ENCODE measurements around the gene PRKAR2A. TPM values are rescaled to one million over a fixed set of nuclear protein-coding genes. Genes with fewer than 3 reads are reported as not detected.
A peak's percentile ranks its signal among the peaks of the same experiment; 100 is the strongest.
"Not testable (repeated sequence)": the region's sequence is repeated elsewhere in the genome, so short reads cannot be mapped to it uniquely, and the experiment has no call there.

Gene PRKAR2A
- total and polyA plus RNA-seq, 7 experiments from 2014 or later, result 10.3 to 45.1 (median 33.3) TPM

GRCh38 chr3:48804930-48805329 is 42.7 kb downstream of the PRKAR2A start:
- Mint-ChIP-seq H3K27me3 (no peaks in the 10 kb centered on the region), H3K4me3 (no peak overlapping the region), H3K9me3 (no peaks in the 10 kb centered on the region), H3K36me3 (peaks cover 0 to 18% (median 15%) of the 10 kb centered on the region in 5 donors), H3K27ac (peak overlapping the region in 3 of 9 donors; percentile 16 to 72 (median 59)), H3K4me1 (peaks cover 2 to 20% (median 10%) of the 10 kb centered on the region in 7 donors)
- DNase-seq (no peak), ATAC-seq (no peak)
- H3K36me3 ChIP-seq (ENCODE audit: control insufficient read depth in 2 of 3, insufficient read depth in 3 of 3, low read length in 3 of 3), result no peaks in the 10 kb centered on the region
- intact Hi-C loops (cut with micrococcal nuclease), result no loop called here
- no peaks in the 10 kb centered on the region for H3K9me3 ChIP-seq (ENCODE audit: control insufficient read depth in 2 of 3, low read length in 3 of 3)
- H3K27ac ChIP-seq (ENCODE audit: low read depth, low read length), result no peak overlapping the region
- H3K27me3 ChIP-seq (ENCODE audit: control insufficient read depth in 2 of 2, insufficient read depth in 2 of 2, low read length in 2 of 2), result no peaks in the 10 kb centered on the region
- H3K4me3 ChIP-seq (ENCODE audit: low read length), result no peak overlapping the region
- CTCF ChIA-PET, result no interaction called here
- POLR2A ChIA-PET, result interaction anchor here (1.1 kb wide), 1 partner anchor 34 kb away, joined by 3 read pairs; no protein-coding TSS in a partner anchor
- H3K4me1 ChIP-seq (ENCODE audit: control insufficient read depth in 2 of 2, insufficient read depth in 2 of 2, low read length in 2 of 2), result no peaks in the 10 kb centered on the region

DNA sequence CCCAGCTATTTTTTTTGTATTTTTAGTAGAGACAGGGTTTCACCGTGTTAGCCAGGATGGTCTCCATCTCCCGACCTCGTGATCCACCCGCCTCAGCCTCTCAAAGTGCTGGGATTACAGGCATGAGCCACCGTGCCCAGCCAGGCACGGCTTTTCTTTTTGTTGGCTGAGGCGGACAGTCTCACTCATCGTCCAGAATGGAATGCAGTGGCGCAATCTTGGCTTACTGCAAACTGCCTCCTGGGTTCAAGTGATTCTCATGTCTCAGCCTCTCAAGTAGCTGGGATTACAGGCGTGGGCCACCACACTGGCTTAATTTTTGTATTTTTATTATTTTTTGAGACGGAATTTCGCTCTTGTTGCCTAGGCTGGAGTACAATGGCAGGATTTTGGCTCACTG is 46.8 kb downstream of the PRKAR2A start:
- DNase-seq; H3K27me3 Mint-ChIP-seq; intact Hi-C loops (cut with micrococcal nuclease); POLR2A ChIA-PET; H3K9me3 Mint-ChIP-seq; H3K27me3 ChIP-seq (ENCODE audit: control insufficient read depth in 2 of 2, insufficient read depth in 2 of 2, low read length in 2 of 2); CTCF ChIA-PET; H3K27ac Mint-ChIP-seq; H3K4me3 ChIP-seq (ENCODE audit: low read length); H3K36me3 ChIP-seq (ENCODE audit: control insufficient read depth in 2 of 3, insufficient read depth in 3 of 3, low read length in 3 of 3); H3K4me1 ChIP-seq (ENCODE audit: control insufficient read depth in 2 of 2, insufficient read depth in 2 of 2, low read length in 2 of 2); H3K9me3 ChIP-seq (ENCODE audit: control insufficient read depth in 2 of 3, low read length in 3 of 3); H3K27ac ChIP-seq (ENCODE audit: low read depth, low read length); ATAC-seq; H3K4me3 Mint-ChIP-seq: not testable (repeated sequence)
- Mint-ChIP-seq H3K36me3 (peaks cover 0 to 27% (median 10%) of the 10 kb centered on the region in 5 donors), H3K4me1 (peaks cover 2 to 16% (median 11%) of the 10 kb centered on the region in 7 donors)

GRCh38 chr3:48798998-48799397 is 48.7 kb downstream of the PRKAR2A start:
- H3K27me3 ChIP-seq (ENCODE audit: control insufficient read depth in 2 of 2, insufficient read depth in 2 of 2, low read length in 2 of 2), result no peaks in the 10 kb centered on the region
- no peaks in the 10 kb centered on the region for H3K4me1 ChIP-seq (ENCODE audit: control insufficient read depth in 2 of 2, insufficient read depth in 2 of 2, low read length in 2 of 2)
- intact Hi-C loops (cut with micrococcal nuclease), result no loop called here
- Mint-ChIP-seq H3K27ac (peak overlapping the region in 3 of 9 donors; percentile 6 to 73 (median 51)), H3K4me1 (peaks cover 0 to 12% (median 5%) of the 10 kb centered on the region in 7 donors), H3K4me3 (no peak overlapping the region), H3K9me3 (peaks cover 0 to 2% (median 0%) of the 10 kb centered on the region in 11 donors), H3K36me3 (peaks cover 0 to 31% (median 6%) of the 10 kb centered on the region in 5 donors), H3K27me3 (no peaks in the 10 kb centered on the region)
- H3K4me3 ChIP-seq (ENCODE audit: low read length), result no peak overlapping the region
- POLR2A ChIA-PET, result no interaction called here
- ATAC-seq (no peak), DNase-seq (no peak)
- H3K27ac ChIP-seq (ENCODE audit: low read depth, low read length), result no peak overlapping the region
- no peaks in the 10 kb centered on the region for H3K9me3 ChIP-seq (ENCODE audit: control insufficient read depth in 2 of 3, low read length in 3 of 3)
- no peaks in the 10 kb centered on the region for H3K36me3 ChIP-seq (ENCODE audit: control insufficient read depth in 2 of 3, insufficient read depth in 3 of 3, low read length in 3 of 3)
- CTCF ChIA-PET, result no interaction called here

DNA sequence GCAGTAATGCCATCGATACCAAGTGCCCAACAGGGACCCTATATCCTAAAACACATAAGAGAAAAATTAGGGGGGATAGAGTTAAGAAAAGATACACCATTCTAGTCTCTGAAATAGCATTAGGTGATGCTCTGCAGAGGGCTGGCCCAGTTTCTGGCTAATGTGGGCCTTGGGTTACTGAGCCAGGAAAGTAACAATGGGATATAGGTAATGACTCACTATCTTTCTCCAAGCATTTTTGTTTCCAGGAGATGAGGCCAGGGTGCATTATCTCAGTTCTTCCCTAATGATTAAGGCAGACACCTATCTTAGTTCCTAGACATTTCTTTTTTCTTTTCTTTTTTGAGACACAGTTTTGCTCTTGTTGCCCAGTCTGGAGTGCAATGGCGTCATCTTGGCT is 50.0 kb downstream of the PRKAR2A start:
- H3K4me3 Mint-ChIP-seq, result no peak overlapping the region
- ChIA-PET CTCF (no interaction called here), POLR2A (no interaction called here)
- ATAC-seq, result no peak
- H3K27ac Mint-ChIP-seq, result peak overlapping the region in 5 of 9 donors; percentile 17 to 78 (median 57)
- no peaks in the 10 kb centered on the region for H3K36me3 ChIP-seq (ENCODE audit: control insufficient read depth in 2 of 3, insufficient read depth in 3 of 3, low read length in 3 of 3)
- no peaks in the 10 kb centered on the region for H3K27me3 Mint-ChIP-seq
- peaks cover 0 to 33% (median 4%) of the 10 kb centered on the region in 5 donors for H3K36me3 Mint-ChIP-seq
- H3K4me1 Mint-ChIP-seq, result peaks cover 0 to 12% (median 5%) of the 10 kb centered on the region in 7 donors
- H3K9me3 ChIP-seq (ENCODE audit: control insufficient read depth in 2 of 3, low read length in 3 of 3), result no peaks in the 10 kb centered on the region
- no peaks in the 10 kb centered on the region for H3K27me3 ChIP-seq (ENCODE audit: control insufficient read depth in 2 of 2, insufficient read depth in 2 of 2, low read length in 2 of 2)
- no peak overlapping the region for H3K27ac ChIP-seq (ENCODE audit: low read depth, low read length)
- intact Hi-C loops (cut with micrococcal nuclease), result no loop called here
- H3K4me3 ChIP-seq (ENCODE audit: low read length), result no peak overlapping the region
- no peak for DNase-seq
- H3K9me3 Mint-ChIP-seq, result peaks cover 0 to 2% (median 0%) of the 10 kb centered on the region in 11 donors
- no peaks in the 10 kb centered on the region for H3K4me1 ChIP-seq (ENCODE audit: control insufficient read depth in 2 of 2, insufficient read depth in 2 of 2, low read length in 2 of 2)

GRCh38 chr3:48795997-48796732 is 51.5 kb downstream of the PRKAR2A start:
- no peak overlapping the region for H3K4me3 ChIP-seq (ENCODE audit: low read length)
- CTCF ChIA-PET, result no interaction called here
- no peaks in the 10 kb centered on the region for H3K9me3 ChIP-seq (ENCODE audit: control insufficient read depth in 2 of 3, low read length in 3 of 3)
- POLR2A ChIA-PET, result interaction anchor here (0.6 to 0.7 kb wide), 2 partner anchors 35 to 132 kb away, joined by 3 read pairs; no protein-coding TSS in a partner anchor
- H3K4me3 Mint-ChIP-seq, result no peak overlapping the region
- H3K27ac ChIP-seq (ENCODE audit: low read depth, low read length), result no peak overlapping the region
- peaks cover 0 to 12% (median 5%) of the 10 kb centered on the region in 7 donors for H3K4me1 Mint-ChIP-seq
- peak overlapping the region in 4 of 9 donors; percentile 9 to 63 (median 40) for H3K27ac Mint-ChIP-seq
- intact Hi-C loops (cut with micrococcal nuclease), result no loop called here
- peaks cover 0 to 2% (median 0%) of the 10 kb centered on the region in 11 donors for H3K9me3 Mint-ChIP-seq
- no peaks in the 10 kb centered on the region for H3K36me3 ChIP-seq (ENCODE audit: control insufficient read depth in 2 of 3, insufficient read depth in 3 of 3, low read length in 3 of 3)
- H3K27me3 Mint-ChIP-seq, result no peaks in the 10 kb centered on the region
- ATAC-seq, result no peak
- no peaks in the 10 kb centered on the region for H3K4me1 ChIP-seq (ENCODE audit: control insufficient read depth in 2 of 2, insufficient read depth in 2 of 2, low read length in 2 of 2)
- DNase-seq, result no peak
- peaks cover 0 to 28% (median 4%) of the 10 kb centered on the region in 5 donors for H3K36me3 Mint-ChIP-seq
- H3K27me3 ChIP-seq (ENCODE audit: control insufficient read depth in 2 of 2, insufficient read depth in 2 of 2, low read length in 2 of 2), result no peaks in the 10 kb centered on the region

DNA sequence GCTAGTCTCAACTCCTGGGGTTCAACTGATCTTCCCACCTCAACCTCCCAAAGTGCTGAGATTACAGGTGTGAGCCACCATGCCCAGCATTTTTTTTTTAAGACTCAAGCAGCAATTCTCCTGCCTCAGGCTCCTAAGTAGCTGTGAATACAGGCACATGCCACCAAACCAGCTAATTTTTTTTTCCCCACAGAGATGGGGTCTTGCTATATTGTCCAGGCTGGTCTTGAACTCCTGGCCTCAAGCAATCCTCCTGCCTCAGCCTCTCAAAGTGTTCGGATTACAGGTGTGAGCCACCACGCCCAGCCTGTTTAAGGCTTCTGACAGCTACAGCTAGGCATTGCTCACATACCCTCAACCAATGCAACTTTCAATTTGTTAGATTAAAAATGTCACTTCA is 54.2 kb downstream of the PRKAR2A start:
- H3K36me3 ChIP-seq (ENCODE audit: control insufficient read depth in 2 of 3, insufficient read depth in 3 of 3, low read length in 3 of 3); ATAC-seq; intact Hi-C loops (cut with micrococcal nuclease); H3K27ac ChIP-seq (ENCODE audit: low read depth, low read length); CTCF ChIA-PET; H3K9me3 Mint-ChIP-seq; H3K9me3 ChIP-seq (ENCODE audit: control insufficient read depth in 2 of 3, low read length in 3 of 3); H3K4me3 Mint-ChIP-seq; H3K4me1 ChIP-seq (ENCODE audit: control insufficient read depth in 2 of 2, insufficient read depth in 2 of 2, low read length in 2 of 2); DNase-seq; POLR2A ChIA-PET; H3K27me3 ChIP-seq (ENCODE audit: control insufficient read depth in 2 of 2, insufficient read depth in 2 of 2, low read length in 2 of 2); H3K4me3 ChIP-seq (ENCODE audit: low read length); H3K27me3 Mint-ChIP-seq: not testable (repeated sequence)
- H3K36me3 Mint-ChIP-seq, result peaks cover 0 to 38% (median 10%) of the 10 kb centered on the region in 5 donors
- peak overlapping the region in 3 of 9 donors; percentile 5 to 73 (median 21) for H3K27ac Mint-ChIP-seq
- H3K4me1 Mint-ChIP-seq, result peaks cover 9 to 24% (median 14%) of the 10 kb centered on the region in 7 donors
